RKO (cell line): ENCODE data around the gene KLC1.

Experiments used
- DNase-seq: peaks from one replicate; pipeline ENCODE4 v3.0.0-alpha.2; 2016; ENCODE audit warnings: low spot score

KLC1 gene

DNA sequence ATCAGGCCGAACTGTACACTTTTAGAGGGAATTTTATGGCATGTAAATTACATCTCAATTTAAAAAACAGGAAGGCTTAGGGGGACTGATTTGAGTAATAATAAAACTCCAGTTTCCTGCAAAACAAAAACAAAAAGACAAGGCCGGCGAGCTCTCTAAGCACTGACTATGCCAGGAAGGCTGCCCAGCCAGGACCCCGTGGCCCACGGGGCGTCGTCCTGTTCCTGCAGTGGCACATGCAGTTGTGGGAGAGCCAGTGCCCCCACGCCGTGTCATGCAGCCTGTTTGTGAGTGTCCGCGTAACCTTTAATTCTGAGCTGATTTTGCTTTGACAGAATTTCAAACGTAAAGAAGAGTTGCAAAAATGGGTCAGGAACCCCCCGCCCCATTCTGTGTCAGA, 75.7 kb downstream of the KLC1 start:
- no peak for DNase-seq

DNA sequence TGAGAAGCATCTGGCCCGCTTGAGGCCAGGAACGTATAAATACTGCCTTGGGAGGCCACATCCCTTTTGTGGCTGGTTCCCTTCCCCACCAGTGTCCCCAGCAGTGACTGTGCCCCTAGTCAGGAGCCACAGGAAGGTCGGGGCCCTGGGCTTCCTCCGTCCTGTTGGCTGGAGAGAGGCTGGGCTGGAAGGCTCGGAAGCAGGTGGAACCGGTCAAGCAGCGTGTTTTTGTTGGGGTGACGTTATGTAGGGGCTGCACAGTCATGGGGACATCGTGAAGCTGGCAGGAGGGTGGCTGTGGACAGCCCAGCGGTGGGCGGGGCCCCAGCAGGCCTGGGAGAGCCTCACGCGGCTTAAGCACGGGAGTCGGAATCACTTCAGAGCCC, 76.1 kb downstream of the KLC1 start:
- DNase-seq, result no peak

DNA sequence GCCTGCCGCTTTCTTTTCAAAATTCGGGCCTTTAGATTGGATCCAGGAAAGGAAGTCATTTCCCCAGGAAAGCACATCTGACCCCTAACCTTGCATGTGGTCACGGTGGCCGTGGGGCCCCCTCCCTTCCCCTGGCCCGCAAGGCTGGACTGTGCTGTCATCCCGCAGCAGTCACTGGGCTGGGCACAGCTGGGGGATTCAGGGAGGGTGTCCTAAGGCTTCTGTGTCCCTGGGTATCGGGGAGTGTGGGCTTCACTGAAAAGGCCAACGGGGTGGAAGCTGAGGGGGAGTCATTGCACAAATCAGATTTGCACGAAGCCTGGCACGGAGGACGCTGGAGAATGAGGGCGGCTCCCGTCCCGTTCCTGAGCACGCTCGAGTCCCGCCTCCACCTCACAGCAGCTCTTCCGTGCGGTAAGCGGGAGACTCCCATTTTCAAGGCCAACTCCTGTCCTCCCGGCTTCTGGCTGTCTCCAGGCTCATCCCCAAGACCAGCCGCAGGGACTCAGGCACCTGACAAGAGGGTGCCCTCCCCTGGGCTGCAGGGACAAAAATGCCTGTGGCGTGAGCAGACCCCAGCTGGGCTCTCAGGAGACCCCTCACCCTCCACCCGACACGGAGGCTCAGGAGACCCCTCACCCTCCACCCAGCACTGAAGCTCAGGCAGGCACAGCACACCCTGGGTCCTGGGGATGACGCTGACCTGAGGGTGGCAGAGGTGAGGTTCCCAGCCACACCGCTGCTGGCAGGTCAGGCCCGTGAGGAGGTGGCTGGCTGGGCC, 76.7 kb downstream of the KLC1 start:
- DNase-seq, result no peak

DNA sequence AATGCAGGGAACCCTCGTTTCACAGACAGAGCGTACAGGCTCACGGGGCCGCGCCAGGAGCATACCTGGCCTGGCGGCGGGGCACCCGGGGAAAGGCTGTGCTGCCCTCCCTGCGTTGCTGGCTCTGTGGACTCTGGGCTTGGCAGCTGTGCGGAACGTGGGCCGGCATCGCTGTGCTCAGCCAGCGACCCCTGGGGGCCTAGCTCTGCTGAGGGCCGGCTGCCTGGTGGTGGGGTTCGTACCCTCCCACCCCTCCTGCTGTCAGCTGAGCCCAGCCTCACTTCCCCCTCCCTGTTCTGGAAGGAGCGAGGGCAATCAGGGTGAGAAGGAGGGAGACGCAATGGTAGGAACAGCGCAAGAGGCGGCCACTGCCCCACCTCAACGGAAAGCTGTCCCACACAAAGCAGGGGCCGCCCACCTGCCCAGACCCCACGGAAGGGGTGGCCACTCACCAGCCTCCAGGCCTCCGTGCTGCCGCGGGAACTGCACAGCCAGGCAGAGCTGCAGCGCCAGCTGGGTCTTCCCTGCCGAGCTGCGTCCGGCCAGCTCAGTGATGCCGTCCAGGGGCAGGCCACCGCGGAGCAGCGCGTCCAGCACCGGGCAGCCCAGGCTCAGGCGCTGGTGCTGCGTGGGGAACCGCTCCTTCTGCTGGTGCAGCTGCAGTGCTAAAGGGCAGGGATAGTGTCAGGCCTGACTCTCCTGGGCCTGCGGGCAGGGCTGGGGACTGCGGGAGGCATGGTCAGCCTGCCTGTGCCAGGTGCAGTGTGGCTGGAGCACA, 77.7 kb downstream of the KLC1 start:
- DNase-seq, result no peak

DNA sequence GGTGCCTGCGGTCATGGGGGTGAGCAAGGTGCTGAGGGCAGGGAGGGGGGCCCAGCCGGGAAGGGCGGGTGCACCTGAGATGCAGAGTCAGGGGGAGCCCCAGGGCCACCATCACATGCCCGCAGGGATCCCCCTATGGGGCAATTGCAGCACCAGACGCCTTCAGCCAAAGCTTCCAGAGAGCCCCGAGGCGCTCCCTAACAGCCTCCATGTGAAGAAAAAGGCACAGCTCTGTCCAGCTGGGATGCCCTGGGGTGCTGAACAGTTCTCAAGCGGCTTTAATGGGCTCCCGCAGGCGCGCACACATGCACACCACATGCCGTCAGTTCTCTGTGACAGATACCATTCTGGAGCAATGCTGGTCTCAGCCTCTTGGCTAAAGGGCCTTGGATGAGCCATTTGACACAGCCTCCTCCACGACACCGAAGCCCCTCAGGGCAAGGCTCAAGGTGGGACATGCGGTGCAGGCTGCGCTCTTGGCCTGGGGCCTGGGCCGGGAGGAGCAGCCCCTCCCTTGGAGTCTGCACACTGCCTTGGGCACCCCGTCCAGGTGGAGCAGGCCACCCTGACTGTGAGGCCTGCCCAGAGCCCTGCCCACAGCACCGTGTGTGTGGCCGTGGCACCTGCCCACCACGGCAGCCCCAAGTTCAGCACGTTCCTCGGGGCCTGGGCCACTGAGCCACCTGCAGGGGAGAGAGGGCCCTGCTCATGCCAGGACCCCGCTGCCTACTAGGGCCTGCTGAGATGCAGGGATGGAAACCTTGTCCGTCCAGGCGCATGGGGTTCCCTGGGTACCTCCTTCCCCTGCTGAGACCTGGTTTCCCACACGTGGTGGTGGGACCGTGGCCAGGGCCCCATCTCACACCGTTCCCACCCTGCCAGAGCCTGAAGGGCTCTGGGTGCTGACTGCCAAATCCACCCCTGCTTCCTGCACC, 78.6 kb downstream of the KLC1 start:
- no peak for DNase-seq

DNA sequence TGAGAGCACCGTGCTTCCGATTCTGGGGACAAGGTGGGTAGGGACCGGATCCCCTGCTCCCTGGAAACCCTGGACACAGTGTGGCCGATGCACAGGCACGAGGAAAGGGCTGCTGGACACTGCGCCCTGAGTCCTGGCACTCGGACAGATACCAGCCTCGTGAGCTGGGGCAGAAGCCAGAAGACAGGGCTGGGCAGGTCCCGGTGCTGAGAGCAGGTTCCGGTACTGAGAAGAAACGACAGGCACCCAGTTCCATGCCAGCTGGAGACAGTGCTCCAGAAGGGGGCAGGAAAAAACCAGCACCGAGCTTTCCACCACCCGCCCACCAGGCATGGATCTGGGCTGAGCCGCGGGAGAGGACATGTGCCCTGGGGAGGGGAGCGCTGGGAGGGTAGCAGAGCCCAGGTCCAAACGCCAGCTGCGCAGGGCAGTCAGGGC, 79.8 kb downstream of the KLC1 start:
- no peak for DNase-seq

DNA sequence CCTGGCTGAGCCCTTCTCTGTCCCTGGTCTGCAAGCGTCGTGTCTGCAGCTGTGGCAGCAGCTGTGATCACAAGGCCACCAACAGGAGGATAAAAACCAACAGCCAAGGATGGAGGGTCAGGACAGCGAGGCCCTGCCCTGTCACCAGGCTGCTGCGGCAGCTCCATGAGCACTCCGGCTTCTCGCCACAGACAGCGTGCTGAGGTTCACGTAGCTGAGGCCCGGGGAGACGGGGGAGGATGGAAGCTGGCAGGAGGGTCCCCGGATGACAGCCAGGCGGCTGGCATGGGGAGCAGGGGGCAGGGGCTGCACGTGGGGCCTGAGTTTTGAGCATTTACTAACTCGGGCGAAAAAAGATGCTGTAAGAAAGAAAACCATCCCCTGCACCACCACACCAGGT, 80.8 kb downstream of the KLC1 start:
- DNase-seq, result no peak

DNA sequence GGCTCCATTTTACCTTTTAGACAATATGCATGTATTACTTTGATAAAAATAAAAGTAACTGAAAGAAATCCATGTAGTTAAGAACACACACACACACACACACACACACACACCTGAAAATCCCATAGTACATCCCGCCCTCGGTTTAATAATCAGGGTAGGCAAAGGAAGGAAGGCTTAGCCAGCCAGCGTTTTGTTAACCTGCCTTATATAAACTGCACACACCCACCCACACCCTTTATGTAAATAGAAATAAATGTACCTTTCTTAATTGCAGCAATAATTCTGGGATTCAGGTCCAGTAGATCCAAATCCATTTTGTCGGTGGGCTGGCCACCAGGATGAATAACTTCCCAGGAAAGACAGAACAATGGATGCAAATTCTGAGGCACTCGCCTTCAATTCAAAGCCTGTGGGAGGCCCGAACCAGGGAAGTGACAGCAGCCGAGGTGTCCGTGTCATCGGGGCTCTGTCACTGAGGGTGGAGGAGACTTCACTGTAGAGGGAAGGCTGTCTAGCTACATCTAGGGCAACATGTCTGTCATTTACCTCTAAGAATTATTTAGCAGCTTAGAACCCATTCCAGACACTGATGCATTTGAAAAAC, 81.9 kb downstream of the KLC1 start:
- no peak for DNase-seq

DNA sequence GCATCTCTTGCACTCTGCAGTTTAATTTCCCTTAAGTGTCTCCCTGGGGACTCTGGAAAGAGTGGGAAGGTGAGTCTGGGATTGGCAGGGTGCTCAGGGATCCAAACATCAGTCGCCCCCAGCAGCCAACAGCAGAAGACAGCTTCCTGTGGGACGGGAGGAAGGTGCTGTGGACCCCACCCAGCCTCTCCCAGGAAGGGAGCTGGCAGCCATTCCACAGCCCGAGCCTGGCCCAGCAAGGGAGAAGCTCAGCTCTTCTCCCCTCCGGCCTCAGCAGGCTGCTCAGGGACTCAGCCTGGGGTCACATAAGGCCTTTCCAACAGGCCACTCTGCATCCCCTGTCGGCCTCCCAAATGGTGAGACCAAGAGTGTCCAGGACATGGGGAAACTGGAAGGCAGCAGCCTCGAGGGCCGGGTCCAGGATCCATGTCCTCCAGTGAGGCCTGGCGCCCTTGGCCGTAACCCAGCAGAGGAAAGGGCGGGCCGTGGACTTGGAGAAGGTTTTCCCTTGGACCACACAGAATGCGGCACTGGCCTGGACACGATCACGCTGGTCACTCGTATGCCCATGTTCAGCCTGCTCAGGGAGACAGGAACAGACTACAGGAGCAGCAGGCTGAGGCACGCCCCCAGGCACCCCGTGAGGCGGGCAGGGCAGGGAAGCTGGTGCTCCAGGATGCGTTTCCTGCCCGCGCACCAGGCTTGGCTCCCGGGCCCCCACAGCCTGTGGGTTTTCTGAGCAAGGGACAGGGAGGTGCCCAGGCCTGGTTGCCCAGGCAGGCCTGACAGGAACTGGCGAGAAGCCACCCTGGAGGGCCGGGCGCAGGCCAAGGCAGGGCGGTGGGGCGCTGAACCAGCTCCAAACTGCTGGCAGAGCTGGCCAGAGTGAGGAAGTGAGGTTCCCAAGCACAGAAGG, 82.8 kb downstream of the KLC1 start:
- DNase-seq, result no peak

DNA sequence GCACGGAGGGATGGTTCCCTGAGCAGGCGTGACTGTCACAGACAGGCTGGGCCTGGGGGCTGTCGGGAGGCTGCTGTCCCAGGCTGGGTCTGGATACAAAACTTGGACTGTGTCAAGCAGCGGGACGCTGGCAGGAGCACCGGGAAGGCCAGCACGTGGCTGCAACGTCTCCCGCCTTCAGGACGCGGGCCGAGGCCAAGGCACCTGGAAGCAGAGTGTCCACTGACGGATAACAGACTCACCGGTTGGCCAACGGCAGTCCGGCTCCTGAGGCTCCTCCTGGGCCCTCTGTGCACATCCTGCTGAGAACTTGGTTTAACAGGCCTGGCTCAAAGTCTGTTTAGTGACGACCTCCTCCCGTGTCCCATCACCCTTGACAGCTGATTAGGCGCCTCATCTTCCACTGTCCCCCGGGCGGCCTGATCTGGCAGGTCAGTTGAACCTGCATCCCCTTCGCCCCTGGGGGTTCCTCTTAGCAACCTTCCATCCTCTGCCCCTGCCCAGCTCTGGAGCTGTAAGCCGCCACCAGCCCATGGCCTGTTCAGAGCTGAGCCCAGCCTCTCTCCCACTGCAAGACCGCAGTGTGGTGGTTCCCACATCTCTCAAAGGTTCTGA, 83.7 kb downstream of the KLC1 start:
- no peak for DNase-seq

DNA sequence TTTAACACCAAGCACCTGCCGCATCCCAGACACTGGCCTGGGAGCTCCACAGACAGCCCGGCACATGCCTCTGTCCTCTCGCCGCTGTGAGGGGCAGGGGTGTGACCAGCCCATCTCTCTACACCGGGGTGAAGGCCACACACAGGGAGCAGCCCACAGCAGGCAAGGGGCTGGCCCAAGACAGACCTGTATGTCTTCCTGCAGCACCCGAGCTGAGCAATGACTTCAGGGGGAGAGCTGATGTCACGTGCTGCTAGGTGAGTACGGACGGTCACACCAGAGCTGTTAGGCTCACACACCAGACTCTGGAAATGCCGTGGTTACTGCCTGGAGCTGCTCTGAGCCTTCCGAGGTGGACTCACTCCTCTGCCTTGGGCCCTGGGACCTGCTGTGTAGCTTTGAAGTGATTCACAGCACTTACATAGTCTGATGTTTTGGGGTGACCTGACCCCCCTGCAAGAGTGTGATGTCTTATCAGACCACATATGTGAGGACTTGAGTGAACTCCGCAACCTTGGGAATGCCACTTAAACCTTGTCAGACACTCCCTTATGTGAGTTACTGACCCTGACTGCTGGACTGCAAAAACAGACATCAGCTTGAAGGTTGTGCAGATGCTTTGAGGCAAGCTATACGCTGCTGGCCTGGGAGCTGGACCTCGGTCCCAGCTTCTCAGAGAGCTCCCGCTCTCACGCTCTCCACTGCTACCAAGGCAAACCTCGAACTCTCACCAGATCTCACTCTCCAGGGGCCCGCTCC, 84.5 kb downstream of the KLC1 start:
- DNase-seq, result peak; percentile 18

DNA sequence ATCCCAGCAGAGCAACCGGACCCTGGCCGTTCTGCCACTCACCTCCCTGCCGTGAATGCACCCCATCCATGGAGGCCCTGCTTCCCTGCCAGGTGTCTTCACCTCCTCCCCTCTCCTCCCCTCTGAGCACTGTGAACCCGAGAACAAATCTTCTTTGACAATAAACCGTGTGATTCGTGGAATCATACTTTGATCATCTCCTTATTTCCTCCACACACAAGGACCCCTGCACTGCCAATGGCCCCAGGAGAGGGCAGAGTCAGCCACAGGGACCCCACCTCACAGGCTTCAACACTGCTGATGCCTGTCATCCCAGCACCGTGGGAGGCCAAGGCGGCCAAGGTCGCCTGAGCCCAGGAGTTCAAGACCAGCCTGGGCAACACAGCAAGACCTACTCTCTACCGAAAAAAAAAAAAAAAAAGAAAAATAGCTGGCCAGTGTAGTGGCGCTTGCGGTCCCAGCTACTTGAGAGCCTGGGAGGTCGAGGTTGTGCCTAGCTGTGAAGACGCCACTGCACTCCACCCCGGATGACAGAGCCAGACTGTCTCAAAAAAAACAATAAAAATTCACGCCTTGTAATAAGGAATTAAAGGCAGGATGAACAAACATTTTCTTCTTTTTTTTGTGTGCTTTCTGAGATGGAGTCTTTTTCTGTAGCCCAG, 85.2 kb downstream of the KLC1 start:
- no peak for DNase-seq

DNA sequence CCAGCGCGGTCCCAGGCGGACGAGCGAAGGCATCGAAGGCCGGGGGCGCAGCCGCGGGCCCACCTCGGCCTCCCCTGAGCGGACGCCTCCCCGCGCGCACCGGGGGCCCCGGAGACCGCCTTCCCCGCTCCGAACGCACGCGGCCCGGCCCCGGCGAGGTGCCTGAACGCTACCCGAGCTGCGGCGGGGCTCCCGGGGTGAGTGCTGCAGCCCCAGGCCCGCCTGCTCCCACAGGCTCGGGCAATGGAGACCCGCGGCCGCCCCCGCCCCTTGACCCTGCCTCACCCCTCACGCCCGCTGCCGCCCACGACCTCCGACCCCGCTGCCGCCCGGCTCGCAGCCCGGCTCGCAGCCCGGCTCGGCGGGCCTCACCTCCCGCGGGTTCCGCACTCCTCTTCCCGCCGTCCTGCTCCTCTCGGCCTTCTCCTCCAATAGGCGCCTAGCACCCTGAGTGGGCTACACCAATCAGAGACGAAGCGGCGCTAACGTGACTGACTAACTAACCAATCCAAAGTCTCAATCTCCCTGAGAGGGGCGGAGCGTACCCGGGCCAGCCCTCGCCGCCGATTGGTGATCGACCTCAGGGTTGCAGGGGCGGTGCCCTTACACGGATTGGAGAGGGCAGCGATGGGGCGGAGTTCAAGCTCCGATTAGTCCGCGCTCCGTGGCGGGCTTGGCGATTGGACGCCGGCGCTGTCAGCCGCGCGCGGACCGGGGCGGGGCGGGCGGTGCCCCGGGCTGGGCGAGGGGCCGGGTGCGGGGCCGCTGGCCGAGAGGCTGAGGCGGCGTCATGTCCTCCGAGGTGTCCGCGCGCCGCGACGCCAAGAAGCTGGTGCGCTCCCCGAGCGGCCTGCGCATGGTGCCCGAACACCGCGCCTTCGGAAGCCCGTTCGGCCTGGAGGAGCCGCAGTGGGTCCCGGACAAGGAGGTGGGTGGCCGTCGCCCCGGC, 86.3 kb downstream of the KLC1 start, which contains the start of the genes XRCC3 and ZFYVE21:
TSS of gene XRCC3 (minus strand) at position 400 of the 949 bp plus-strand sequence. CDS start 4,364 bp downstream, outside the sequence.
TSS of gene ZFYVE21 (plus strand) at position 759 of the 949 bp plus-strand sequence. CDS start at position 791, 32 bp downstream.
- DNase-seq, result peak; percentile 99

DNA sequence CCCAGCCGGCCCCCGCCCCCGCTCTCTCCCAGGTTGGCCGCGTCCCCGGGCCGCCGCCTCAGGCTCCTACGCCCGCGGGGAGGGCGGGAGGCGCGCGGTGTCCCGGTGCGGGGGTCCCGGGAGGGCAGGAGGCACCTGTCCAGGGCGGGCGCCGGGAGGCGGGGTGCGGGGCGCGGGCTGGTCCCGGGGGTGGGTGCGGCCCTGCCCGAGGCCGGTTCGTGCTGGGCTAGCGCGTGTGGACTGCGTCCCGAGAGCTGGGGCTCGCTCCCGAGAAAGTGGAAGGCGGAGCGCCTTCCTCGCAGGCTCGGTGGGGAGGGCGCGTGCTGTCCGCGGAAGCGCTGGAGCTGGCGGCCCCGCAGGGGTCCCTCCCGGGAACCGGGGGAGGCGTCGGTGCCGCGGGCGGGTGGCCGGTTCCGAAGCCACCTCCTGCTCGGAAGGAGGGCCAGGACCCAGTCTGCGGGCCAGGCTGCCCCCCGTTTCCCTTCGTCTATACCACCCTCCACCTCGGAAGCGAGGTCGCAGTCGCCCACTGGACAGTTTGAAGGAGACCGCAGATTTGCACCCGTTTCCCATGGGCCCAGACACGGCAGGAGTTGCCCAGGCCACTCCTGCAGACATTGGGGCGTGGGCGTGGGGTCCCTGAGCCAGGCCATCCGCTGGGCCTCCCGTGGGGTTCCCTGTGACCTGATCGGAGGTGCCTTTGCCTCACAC, 87.2 kb downstream of the KLC1 start:
- peak; percentile 16 for DNase-seq

DNA sequence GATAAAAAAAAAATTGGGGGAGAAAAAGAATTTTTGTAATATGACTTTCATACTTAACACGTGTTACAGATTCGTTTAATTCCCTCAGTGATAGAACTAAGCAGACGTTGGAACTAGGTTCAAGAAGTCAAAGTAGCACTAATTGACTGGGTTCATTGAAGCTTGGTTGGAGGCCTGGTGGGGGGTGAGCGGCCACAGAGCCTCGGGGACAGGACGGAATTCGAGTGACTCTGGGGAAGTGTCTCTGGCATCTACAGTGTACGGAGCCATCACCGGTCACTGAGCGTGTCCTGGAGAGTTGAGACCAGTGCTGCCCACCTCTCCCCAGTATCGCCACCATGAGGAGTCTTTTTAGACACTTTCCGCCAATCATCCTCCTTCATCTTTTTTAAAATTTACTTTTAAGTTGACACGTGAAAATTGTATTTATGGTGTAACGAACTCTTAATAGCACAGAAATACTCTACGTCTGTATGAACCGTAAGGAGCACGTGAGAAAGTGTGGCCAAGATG, 87.9 kb downstream of the KLC1 start:
- DNase-seq, result no peak

DNA sequence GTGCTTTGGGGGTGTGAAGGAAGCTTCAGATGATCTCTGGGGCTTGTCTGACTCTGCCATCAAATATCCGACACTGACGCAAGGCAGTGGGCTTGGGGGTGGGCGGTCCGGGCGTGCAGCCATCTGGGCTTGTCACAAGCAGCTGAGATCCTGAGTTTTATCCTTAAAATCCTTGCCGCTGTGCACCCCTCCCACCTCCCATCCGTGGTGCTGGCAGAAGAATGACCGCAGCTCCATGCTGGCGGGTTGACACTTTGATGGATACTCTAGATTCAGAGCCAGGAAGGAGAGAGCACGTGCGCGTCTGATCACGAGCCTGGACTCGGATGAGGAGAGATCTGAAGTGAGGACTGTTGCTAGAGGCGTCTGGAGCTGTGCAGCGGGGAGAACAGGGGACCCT, 89.6 kb downstream of the KLC1 start:
- no peak for DNase-seq

DNA sequence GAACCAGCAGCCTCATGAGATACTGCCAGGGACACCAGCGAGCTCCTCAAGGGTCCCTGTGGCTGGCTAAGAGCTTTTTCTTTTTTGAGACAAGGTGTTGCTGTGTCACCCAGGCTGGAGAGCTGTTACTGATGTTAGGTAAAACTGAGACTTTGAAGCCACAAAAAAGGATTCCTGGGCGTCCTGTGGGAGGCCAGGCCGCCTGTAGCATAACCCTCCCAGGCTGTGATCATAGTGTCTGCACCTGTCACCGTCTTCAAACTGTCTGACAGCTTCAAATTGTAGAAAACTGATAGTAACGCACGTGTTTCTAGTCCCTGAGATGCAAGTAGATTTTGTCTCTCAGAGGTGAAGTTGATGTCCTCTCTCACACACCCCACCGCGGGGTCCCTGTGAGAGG, 90.7 kb downstream of the KLC1 start:
- DNase-seq, result no peak
